Activated CD4-positive, alpha-beta T cell treated with anti-CD3 and anti-CD28 coated beads, Interleukin-2, amount 50 U/mL, for 48 hours (primary cell): Measurements from ENCODE around the gene VWA2.

Experiments used
- DNase-seq, 2 experiments: peaks; one replicate each; pipeline ENCODE4 v3.0.0-alpha.2; 2020

Gene VWA2, protein sequence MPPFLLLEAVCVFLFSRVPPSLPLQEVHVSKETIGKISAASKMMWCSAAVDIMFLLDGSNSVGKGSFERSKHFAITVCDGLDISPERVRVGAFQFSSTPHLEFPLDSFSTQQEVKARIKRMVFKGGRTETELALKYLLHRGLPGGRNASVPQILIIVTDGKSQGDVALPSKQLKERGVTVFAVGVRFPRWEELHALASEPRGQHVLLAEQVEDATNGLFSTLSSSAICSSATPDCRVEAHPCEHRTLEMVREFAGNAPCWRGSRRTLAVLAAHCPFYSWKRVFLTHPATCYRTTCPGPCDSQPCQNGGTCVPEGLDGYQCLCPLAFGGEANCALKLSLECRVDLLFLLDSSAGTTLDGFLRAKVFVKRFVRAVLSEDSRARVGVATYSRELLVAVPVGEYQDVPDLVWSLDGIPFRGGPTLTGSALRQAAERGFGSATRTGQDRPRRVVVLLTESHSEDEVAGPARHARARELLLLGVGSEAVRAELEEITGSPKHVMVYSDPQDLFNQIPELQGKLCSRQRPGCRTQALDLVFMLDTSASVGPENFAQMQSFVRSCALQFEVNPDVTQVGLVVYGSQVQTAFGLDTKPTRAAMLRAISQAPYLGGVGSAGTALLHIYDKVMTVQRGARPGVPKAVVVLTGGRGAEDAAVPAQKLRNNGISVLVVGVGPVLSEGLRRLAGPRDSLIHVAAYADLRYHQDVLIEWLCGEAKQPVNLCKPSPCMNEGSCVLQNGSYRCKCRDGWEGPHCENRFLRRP

GRCh38 chr10:114239117-114239993, at the start of gene VWA2:
TSS of gene VWA2 (plus strand) at chr10:114239254. CDS start at chr10:114248714, 9,460 bp downstream.
- peak; percentile 31 to 48 for DNase-seq

DNA sequence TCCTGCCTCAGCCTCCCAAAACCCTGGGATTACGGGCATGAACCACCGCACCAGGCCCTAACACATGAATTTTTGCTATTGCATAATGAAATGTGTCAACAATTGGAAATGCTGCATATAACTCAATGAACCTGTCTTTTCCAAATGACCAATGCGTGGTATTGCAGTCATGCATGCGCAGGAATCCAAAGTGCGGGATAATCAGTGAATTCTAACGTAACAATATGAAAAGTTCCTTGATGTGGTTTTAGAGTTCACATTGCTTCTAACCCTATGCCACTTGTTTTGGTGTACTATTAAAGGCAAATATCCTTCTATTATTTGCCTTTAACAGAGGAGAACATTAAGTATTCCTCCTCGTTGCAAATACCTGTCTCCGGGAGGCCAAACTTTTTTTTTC, 49.4 kb upstream of the VWA2 start:
- no peak for DNase-seq

GRCh38 chr10:114195079-114195478, 44.0 kb upstream of the VWA2 start:
- DNase-seq, result no peak

- no peak for DNase-seq
These were observed 39.8 kb upstream of the VWA2 start for GRCh38 chr10:114199239-114199638.

GRCh38 chr10:114202812-114203211, 36.2 kb upstream of the VWA2 start:
- DNase-seq, result no peak

DNA sequence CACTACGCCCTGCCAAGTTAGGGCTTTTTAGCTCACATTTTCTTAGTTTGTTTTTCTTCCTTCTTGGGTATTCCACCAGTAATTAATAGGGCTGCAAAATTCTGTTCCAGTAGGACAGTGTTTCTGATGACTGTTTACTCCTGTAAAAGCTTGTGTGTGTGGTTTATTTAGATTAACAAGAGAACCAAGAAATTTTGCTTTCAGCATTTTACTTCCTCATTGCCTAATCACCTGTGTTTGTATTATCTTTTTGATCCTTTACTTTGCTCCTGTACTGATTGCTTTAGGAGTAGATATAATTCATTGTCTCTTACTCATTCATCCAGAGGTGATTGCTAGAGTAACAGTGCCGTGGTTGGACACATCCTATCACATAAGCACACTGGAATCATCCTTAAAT, 32.2 kb upstream of the VWA2 start:
- DNase-seq, result no peak

DNA sequence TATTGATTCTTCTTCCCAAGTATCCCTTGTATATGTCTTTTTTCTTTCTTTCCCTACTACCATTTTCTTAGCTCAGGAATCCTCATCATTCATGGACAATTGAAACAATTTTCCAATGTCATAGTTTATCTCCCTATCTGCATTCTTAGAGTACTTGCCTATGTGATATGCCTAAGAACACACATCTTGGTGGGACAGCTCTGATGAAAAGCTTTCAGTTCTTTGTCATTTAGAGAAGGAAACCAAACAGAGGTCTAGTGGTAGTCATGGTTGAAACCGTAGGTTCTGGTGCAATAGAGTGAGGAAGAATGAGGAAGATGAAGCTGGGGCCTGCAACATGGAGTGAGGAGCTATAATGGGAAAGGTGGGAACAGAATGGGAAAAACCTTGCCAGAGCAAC, 31.7 kb upstream of the VWA2 start:
- no peak for DNase-seq

- DNase-seq, result no peak
These were observed 30.7 kb upstream of the VWA2 start for GRCh38 chr10:114208351-114208750.

- DNase-seq, result no peak
These were observed 26.9 kb upstream of the VWA2 start for GRCh38 chr10:114212153-114212552.

GRCh38 chr10:114215033-114215432, 24.0 kb upstream of the VWA2 start:
- DNase-seq, result no peak

- DNase-seq, result no peak
These were observed 18.8 kb upstream of the VWA2 start for GRCh38 chr10:114220281-114220680.

DNA sequence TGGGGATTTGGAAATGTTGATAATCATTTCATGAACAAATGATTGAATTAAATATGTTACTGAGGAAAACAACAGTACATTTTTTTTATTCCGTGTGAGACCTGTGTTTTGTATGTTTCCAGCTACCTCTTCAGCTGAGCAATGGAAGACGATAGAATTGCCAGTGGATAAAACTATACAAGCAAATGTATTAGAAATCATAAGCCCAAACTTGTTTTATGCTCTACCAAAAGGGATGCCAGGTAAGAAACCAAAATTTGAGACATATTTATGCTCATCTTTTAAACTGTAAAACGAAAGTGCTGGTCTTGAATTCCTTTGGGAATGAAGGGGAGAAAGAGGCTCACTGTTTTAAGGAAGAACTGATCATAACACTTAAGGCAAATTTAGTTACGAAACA, 17.8 kb upstream of the VWA2 start:
- DNase-seq, result no peak

GRCh38 chr10:114223066-114223465, 16.0 kb upstream of the VWA2 start:
- DNase-seq, result no peak

DNA sequence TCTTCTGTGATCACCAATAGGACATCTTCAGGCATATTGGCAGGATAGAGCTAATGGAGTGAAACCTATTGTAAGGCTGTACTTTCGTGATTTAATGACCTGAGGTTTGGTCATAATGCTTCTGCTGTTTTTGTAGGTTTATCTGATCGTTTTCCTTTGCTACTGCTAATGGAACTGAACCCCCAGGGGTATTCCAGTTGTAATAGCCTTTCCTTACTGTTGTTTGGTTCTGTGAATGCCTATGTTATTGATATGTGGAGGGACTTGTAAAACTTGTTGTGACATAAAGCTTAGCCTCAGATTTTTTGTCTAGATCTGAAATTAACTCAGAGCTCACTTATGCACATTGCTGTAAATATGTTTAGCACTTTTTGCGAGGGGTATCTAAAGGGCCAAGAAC, 10.9 kb upstream of the VWA2 start:
- DNase-seq, result no peak

DNA sequence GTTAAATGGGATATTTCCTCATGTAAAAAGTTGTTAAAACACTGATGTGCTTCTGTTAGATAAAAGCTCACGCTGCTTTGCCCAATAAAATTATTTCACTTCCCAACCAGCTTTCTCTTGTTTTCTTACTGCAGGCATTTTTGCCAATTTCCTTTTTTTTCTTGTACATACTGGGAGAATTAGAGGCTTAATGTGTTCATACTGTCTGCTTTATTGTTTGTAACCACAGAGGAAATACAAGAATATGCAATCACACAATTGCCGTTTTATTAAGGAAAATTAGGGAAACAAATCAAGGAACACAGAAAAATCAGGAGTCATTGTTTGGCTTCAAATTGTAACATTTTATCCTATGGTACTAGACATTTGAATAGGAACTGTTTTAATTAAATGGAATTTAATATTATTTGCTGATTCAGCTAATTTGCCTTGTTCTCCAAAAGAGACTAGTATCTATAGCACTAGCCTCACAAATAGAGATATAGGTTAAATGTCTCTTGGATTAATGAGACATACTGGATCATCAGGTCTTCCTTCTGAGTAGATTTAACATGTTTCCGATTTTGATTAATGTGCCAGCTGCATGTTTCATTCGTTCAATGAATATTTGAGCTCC, 6.4 kb upstream of the VWA2 start:
- no peak for DNase-seq

DNA sequence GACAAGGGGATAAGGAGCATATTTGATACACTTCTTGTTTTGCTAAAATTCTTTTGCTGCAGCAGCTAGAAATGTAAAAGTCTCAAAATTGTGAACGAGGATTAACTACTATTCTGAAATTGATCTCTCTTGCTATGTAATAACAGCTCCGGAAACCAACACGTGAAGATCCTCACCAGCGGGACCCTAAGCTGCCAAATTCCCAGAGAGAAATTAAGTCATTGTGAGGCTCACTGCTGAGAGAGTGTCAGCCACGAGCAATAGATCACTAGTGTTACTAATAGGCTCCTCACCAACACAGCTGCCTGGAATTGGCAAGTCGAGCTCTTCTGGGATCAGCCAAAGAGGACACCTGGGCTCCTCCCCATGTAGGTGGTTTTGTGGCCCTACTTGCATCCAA, 5.6 kb upstream of the VWA2 start:
- DNase-seq, result no peak

- no peak for DNase-seq
These were observed 4.9 kb upstream of the VWA2 start for GRCh38 chr10:114234132-114234531.

DNA sequence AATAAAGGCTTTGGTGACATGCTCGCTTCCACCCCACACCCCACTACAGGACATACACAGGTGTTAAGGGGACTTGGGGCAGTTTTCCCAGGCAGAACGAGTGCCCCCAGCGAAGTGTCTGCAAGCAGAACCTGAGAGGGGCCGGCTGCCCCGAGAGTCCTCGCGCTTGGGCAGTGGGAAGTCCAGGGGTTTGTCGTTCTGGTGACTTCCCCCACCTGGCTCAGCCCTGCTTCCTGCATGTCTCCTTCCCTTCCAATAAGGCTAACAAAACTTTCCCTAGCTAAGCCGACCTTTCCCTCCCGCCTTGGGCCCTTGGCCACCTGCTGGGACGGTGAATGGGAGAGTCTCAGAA, 916 bp downstream of the VWA2 start:
- no peak for DNase-seq

DNA sequence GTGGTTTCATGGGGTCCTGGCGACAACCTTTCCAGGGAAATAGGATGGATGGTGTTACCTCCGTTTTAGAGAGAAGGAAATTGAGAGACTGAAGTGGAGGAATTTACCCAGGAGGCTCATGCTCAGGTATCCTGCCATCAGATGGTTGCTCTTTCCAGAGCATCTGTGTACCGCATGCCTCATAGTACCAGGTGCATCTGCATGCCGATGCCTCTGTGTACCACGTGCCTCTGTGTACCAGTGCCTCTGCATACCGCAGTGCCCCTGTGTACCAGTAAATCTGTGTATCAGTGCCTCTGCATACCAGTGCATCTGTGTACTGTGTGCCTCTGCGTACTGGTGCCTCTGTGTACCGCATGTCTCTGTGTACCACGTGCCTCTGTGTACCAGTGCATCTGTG, 3.2 kb downstream of the VWA2 start:
- DNase-seq, result no peak

GRCh38 chr10:114243661-114244060, 4.6 kb downstream of the VWA2 start:
- DNase-seq, result no peak

DNA sequence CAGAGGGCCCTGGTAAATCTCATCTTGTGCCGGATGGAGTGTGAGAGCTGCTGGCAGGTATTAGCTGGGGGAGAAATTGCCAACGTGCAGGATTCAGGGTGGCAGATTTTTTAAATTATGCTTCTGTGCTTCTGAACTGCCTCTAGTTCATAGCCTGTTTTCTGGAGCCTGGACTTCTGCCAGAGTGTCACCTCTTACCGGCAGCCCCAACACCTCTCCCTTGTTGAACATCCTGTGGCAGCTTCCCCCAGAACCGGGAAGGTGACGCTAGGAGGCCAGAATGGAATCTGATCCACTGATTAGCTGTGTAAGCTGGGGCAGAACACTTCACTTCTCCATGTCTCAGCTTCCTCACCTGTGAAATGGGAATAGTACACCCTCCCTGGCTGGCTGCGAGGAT, 5.1 kb downstream of the VWA2 start:
- DNase-seq, result no peak

DNA sequence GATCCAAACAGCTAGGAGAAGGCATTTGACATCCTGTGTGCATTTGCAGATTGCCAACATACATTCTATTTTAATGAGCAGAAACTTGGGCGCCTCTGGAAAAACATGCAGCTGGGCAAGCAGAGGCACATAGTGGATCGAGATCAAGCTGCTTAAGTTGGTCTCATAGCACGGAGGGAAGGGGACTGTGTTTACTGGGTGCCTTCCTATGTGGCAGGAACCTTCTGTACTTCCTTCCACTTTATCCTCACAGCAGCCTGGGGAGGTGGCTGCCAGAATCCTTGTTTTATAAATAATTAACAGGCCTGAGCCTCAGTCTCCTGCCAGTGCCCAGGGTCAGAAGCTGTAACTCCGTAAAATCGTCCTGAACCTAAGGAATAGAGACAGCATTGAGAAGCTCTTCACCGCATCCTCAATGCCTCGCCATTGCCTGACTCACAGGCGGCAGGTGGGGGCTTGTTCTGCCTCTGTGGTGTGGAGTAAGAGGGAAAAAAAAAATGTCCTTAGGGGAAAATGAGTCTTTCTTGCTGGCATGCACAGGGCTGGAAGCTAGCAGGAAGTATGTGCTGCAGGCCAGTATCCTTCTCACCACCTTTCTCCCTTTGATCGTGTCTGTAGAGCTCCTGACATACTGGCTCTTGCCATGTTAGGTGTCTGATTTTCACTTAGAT, 6.2 kb downstream of the VWA2 start:
- DNase-seq, result no peak
